Hematopoietic multipotent progenitor cell treated with erythropoietin and hydrocortisone succinate and interleukin-3 and kit ligand, for 8 days (in vitro differentiated cells): ENCODE data around the gene WTAP.
"Not testable (repeated sequence)": the region's sequence is repeated elsewhere in the genome, so short reads cannot be mapped to it uniquely, and the experiment has no call there.

ENCODE experiments used
- DNase-seq: peaks from one replicate; pipeline ENCODE4 v3.0.0-alpha.2; 2015

The WTAP gene

GRCh38 chr6:159762681-159763293 is 35.5 kb downstream of the WTAP start:
- peak; percentile 34 for DNase-seq

GRCh38 chr6:159766906-159767305 is 39.6 kb downstream of the WTAP start:
- DNase-seq, result no peak

- DNase-seq, result no peak
Observed at GRCh38 chr6:159769470-159769869, 42.2 kb downstream of the WTAP start.

- no peak for DNase-seq
Observed at GRCh38 chr6:159772196-159772595, 44.9 kb downstream of the WTAP start.

GRCh38 chr6:159777240-159777904 is 50.1 kb downstream of the WTAP start:
- DNase-seq, result no peak

- DNase-seq, result no peak
Observed at GRCh38 chr6:159778131-159778530, 50.8 kb downstream of the WTAP start.

- no peak for DNase-seq
Observed at GRCh38 chr6:159778542-159779103, 51.3 kb downstream of the WTAP start.

- no peak for DNase-seq
Observed at GRCh38 chr6:159788276-159788675, 61.0 kb downstream of the WTAP start.

GRCh38 chr6:159788753-159789376 is 61.6 kb downstream of the WTAP start:
- no peak for DNase-seq

GRCh38 chr6:159789377-159790148 is 62.3 kb downstream of the WTAP start, which contains the start of gene TCP1:
TCP1 (minus strand) TSS chr6:159789602; CDS start chr6:159789468, 134 bp downstream.
- DNase-seq, result peak; percentile 100

- peak; percentile 99 for DNase-seq
Observed at GRCh38 chr6:159790149-159790955, 63.0 kb downstream of the WTAP start, which contains the start of gene MRPL18. MRPL18 (plus strand) TSS chr6:159790467; CDS start chr6:159790588, 121 bp downstream.

GRCh38 chr6:159790956-159791598 is 63.8 kb downstream of the WTAP start:
- DNase-seq, result no peak

GRCh38 chr6:159794976-159795375 is 67.7 kb downstream of the WTAP start:
- not testable (repeated sequence) for DNase-seq

GRCh38 chr6:159797554-159797953 is 70.2 kb downstream of the WTAP start:
- DNase-seq, result no peak

GRCh38 chr6:159800141-159800865 is 73.0 kb downstream of the WTAP start, which contains the start of gene PNLDC1:
PNLDC1 (plus strand) TSS chr6:159800276; CDS start chr6:159800308, 32 bp downstream.
- no peak for DNase-seq

GRCh38 chr6:159801935-159802334 is 74.6 kb downstream of the WTAP start:
- no peak for DNase-seq

- DNase-seq, result no peak
Observed at GRCh38 chr6:159804504-159804903, 77.2 kb downstream of the WTAP start.

- DNase-seq, result no peak
Observed at GRCh38 chr6:159805440-159806020, 78.2 kb downstream of the WTAP start.
